Liver (tissue), 9 donors: Measurements from ENCODE around the gene SCAP. TPM values are rescaled to one million over a fixed set of nuclear protein-coding genes. Genes with fewer than 3 reads are reported as not detected.

Experiments used
- DNase-seq: peaks from one replicate; pipeline ENCODE4 v3.0.0-alpha.2; 2017; ENCODE audit warnings: low spot score
- H3K27ac ChIP-seq, 2 donors: one replicate each; pipeline ENCODE4 v1.7.0; 2013; ENCODE audit warnings: inconsistent platforms in 2 of 2, low read length in 2 of 2, control low read depth in 1 of 2, low read depth in 1 of 2, mild to moderate bottlenecking in 1 of 2
- H3K27me3 ChIP-seq, 4 donors: one replicate each; pipeline versions ENCODE4 v1.6.1 to v1.7.0; 2013; ENCODE audit warnings: low read length in 3 of 4, inconsistent platforms in 1 of 4, mild to moderate bottlenecking in 1 of 4, moderate library complexity in 1 of 4; ENCODE audit not compliant: control insufficient read depth in 4 of 4, insufficient read depth in 4 of 4
- H3K36me3 ChIP-seq, 4 donors: one replicate each; pipeline versions ENCODE4 v1.6.1 to v1.7.0; 2013; ENCODE audit warnings: low read length in 3 of 4, mild to moderate bottlenecking in 3 of 4, low read depth in 1 of 4, moderate library complexity in 1 of 4; ENCODE audit not compliant: control insufficient read depth in 4 of 4, insufficient read depth in 3 of 4
- H3K4me1 ChIP-seq, 4 donors: one replicate each; pipeline versions ENCODE4 v1.6.1 to v1.7.0; 2013; ENCODE audit warnings: low read length in 3 of 4, mild to moderate bottlenecking in 3 of 4, moderate library complexity in 1 of 4; ENCODE audit not compliant: control insufficient read depth in 4 of 4, insufficient read depth in 4 of 4
- H3K4me3 ChIP-seq, 3 donors: one replicate each; pipeline versions ENCODE4 v1.6.1 to v1.7.0; 2013; ENCODE audit warnings: low read length in 3 of 3, control low read depth in 1 of 3, low read depth in 1 of 3, mild to moderate bottlenecking in 1 of 3
- H3K9ac ChIP-seq, 2 donors: one replicate each; pipeline ENCODE4 v1.7.0; 2013; ENCODE audit warnings: low read length in 2 of 2, mild to moderate bottlenecking in 2 of 2, moderate library complexity in 2 of 2, control low read depth in 1 of 2, low read depth in 1 of 2
- H3K9me3 ChIP-seq, 4 donors: one replicate each; pipeline versions ENCODE4 v1.6.1 to v1.7.0; 2013; ENCODE audit warnings: low read length in 3 of 4; ENCODE audit not compliant: control insufficient read depth in 4 of 4
- CTCF ChIP-seq: fragments of 150-350 bp; IDR thresholded peaks from 2 replicates; pipeline ENCODE4 v1.5.1; 2017; ENCODE audit warnings: improper control_type of control experiment, low read depth, low read length; ENCODE audit not compliant: missing input control
- EGR1 ChIP-seq, 2 donors: IDR thresholded peaks; 2 replicates each; pipeline ENCODE4 v1.6.1; 2016 to 2018; ENCODE audit warnings: antibody characterized with exemption in 2 of 2, low read depth in 2 of 2
- FOXA1 ChIP-seq: IDR thresholded peaks from 2 replicates; pipeline ENCODE4 v1.6.1; 2016; ENCODE audit warnings: antibody characterized with exemption
- FOXA2 ChIP-seq: IDR thresholded peaks from 2 replicates; pipeline ENCODE4 v1.6.1; 2016; ENCODE audit warnings: antibody characterized with exemption
- GABPA ChIP-seq, 2 donors: IDR thresholded peaks in 1 of 2; conservative IDR thresholded peaks in 1 of 2; 2 replicates each; pipeline ENCODE4 v1.6.1; 2016; ENCODE audit warnings: antibody characterized with exemption in 2 of 2, mild to moderate bottlenecking in 1 of 2, moderate library complexity in 1 of 2
- HNF4A ChIP-seq, 2 donors: conservative IDR thresholded peaks; 2 replicates each; pipeline ENCODE4 v1.6.1; 2016; ENCODE audit warnings: antibody characterized with exemption in 2 of 2, mild to moderate bottlenecking in 2 of 2
- HNF4G ChIP-seq: IDR thresholded peaks from 2 replicates; pipeline ENCODE4 v1.6.1; 2016; ENCODE audit warnings: antibody characterized with exemption
- JUND ChIP-seq, 2 donors: IDR thresholded peaks; 2 replicates each; pipeline ENCODE4 v1.6.1; 2016; ENCODE audit warnings: antibody characterized with exemption in 2 of 2
- NR2F2 ChIP-seq: IDR thresholded peaks from 2 replicates; pipeline ENCODE4 v1.6.1; 2016; ENCODE audit warnings: antibody characterized with exemption
- RAD21 ChIP-seq, 2 donors: IDR thresholded peaks; 2 replicates each; pipeline ENCODE4 v1.6.1; 2016; ENCODE audit warnings: antibody characterized with exemption in 2 of 2, mild to moderate bottlenecking in 2 of 2
- REST ChIP-seq: IDR thresholded peaks from 2 replicates; pipeline ENCODE4 v1.6.1; 2016; ENCODE audit warnings: antibody characterized with exemption, mild to moderate bottlenecking
- RXRA ChIP-seq, 2 donors: IDR thresholded peaks; 2 replicates each; pipeline ENCODE4 v1.6.1; 2017 to 2018; ENCODE audit warnings: antibody characterized with exemption in 2 of 2, mild to moderate bottlenecking in 1 of 2
- SP1 ChIP-seq: IDR thresholded peaks from 2 replicates; pipeline ENCODE4 v1.6.1; 2018; ENCODE audit warnings: antibody characterized with exemption, mild to moderate bottlenecking
- YY1 ChIP-seq: IDR thresholded peaks from 2 replicates; pipeline ENCODE4 v1.6.1; 2016; ENCODE audit warnings: antibody characterized with exemption, mild to moderate bottlenecking
- WGBS: extraction: QIAGEN DNeasy Blood & Tissue Kit; methylation state at CpG from one replicate; pipeline ENCODE4 v1.1.7; 2013; 5-methylcytosine and 5-hydroxymethylcytosine counted together
- polyA plus RNA-seq, 2 donors: library from polyadenylated mRNA; stranded (reverse) in 1 of 2; unstranded in 1 of 2; fragments of 200-250 nt in 1 of 2; fragments of >200 nt in 1 of 2; fragmentation: Nextera tagmentation in 1 of 2; extraction: Ambion mirVana in 1 of 2; gene quantifications; one replicate each; pipeline versions ENCODE4 v1.2.1 to v1.2.3, GENCODE V29; 2013 to 2015
- total RNA-seq, 2 donors: library from RNA; depleted of rRNA; stranded (reverse); fragments of >200 nt; gene quantifications; one replicate each; pipeline ENCODE4 v1.2.3, GENCODE V29; 2014
- TF ChIP-seq, protein P1 (sequence below): IDR thresholded peaks from 2 replicates; pipeline ENCODE4 v1.6.1; 2016; ENCODE audit warnings: antibody characterized with exemption
- TF ChIP-seq, protein P2 (sequence below): IDR thresholded peaks from 2 replicates; pipeline ENCODE4 v1.6.1; 2016; ENCODE audit warnings: antibody characterized with exemption
- TF ChIP-seq, protein P3 (sequence below): IDR thresholded peaks from 2 replicates; pipeline ENCODE4 v1.6.1; 2016; ENCODE audit warnings: antibody characterized with exemption
- donor health status: healthy.
- donor health status: healthy.
- donor health status: healthy.
- donor health status: healthy.
- donor health status: healthy.

The SCAP gene
- total RNA-seq = 10 to 100 TPM; 56.2 to 84.8 TPM
- 10 to 100 TPM; 25.9 to 62.4 TPM for polyA plus RNA-seq

DNA sequence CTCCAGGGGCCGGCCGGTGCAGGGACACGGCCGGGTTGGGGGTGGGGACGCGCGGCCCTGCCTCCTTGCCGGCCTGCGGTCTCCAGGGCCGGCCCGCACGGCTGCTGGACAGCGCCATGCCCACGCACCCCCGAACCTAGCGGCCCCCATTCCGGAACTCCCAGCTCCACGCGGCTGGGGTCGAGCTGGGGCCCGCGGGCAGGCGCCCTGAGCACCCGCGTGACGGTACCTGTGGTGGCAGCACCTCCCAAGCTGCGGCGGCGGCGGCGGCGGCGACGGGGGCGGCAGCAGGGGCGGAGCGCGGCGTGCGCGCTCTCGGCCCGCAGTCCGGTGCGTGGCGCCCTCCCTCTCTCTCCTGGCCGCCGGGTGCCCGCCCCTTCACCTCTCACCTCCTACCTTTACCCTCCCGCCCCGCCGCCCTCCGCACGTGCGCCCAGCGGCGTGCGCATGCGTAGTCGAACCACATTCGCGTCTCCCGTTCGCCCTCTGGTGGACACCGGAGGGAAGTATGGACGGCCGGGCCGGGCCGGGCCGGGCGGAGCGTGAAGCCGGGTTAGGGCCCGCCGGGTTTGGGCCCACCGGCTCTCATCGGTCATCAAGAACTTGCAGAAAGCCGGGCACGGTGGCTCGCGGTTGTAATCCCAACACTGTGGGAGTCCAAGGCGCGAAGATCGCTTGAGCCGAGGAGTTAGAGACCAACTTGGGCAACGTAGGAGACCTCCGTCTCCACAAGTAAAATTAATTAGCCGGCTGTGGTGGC lies at the start of gene SCAP:
SCAP (minus strand) TSS at position 372 of the 760 bp plus-strand sequence. CDS start 32,948 bp downstream, outside the sequence.
- WGBS = 3% methylated on average over 88 of the region's 88 CpGs
- H3K4me1 ChIP-seq = peaks cover 6 to 28% (median 14%) of the 10 kb centered on the region in 4 donors
- TF ChIP-seq, protein P1, sequence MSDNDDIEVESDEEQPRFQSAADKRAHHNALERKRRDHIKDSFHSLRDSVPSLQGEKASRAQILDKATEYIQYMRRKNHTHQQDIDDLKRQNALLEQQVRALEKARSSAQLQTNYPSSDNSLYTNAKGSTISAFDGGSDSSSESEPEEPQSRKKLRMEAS = peak; percentile 76
- TF ChIP-seq, protein P2, sequence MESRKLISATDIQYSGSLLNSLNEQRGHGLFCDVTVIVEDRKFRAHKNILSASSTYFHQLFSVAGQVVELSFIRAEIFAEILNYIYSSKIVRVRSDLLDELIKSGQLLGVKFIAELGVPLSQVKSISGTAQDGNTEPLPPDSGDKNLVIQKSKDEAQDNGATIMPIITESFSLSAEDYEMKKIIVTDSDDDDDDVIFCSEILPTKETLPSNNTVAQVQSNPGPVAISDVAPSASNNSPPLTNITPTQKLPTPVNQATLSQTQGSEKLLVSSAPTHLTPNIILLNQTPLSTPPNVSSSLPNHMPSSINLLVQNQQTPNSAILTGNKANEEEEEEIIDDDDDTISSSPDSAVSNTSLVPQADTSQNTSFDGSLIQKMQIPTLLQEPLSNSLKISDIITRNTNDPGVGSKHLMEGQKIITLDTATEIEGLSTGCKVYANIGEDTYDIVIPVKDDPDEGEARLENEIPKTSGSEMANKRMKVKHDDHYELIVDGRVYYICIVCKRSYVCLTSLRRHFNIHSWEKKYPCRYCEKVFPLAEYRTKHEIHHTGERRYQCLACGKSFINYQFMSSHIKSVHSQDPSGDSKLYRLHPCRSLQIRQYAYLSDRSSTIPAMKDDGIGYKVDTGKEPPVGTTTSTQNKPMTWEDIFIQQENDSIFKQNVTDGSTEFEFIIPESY = no peak
- TF ChIP-seq YY1 (peak; percentile 77), JUND (IDR thresholded peaks at IDR 0.05) (no peak), FOXA1 (no peak), CTCF (peak; percentile 95), GABPA (IDR thresholded peaks at IDR 0.05 in 1 of 2, conservative IDR thresholded peaks at IDR 0.05 in 1 of 2) (peak in 1 of 2 donors; percentile 39), NR2F2 (peak; percentile 96), SP1 (peak; percentile 69), EGR1 (IDR thresholded peaks at IDR 0.05; ENCODE audit: low read depth in 2 of 2) (peak in 1 of 2 donors; percentile 20), HNF4G (no peak), HNF4A (conservative IDR thresholded peaks at IDR 0.05) (peak in 1 of 2 donors; percentile 63), RAD21 (IDR thresholded peaks at IDR 0.05) (peak; percentile 79 to 88), FOXA2 (no peak), REST (peak; percentile 90), RXRA (IDR thresholded peaks at IDR 0.05) (peak; percentile 75 to 79)
- TF ChIP-seq, protein P3, sequence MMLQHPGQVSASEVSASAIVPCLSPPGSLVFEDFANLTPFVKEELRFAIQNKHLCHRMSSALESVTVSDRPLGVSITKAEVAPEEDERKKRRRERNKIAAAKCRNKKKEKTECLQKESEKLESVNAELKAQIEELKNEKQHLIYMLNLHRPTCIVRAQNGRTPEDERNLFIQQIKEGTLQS = no peak

More for the DNA sequence above, at the start of gene SCAP:
- peak; percentile 97 for DNase-seq
- no peaks in the 10 kb centered on the region for H3K27me3 ChIP-seq
- H3K27ac ChIP-seq = peak within 1 kb of the TSS; percentile 94 to 97
- no peaks in the 10 kb centered on the region for H3K9me3 ChIP-seq
- H3K36me3 ChIP-seq = no peaks in the 10 kb centered on the region
- peak within 1 kb of the TSS; percentile 80 to 88 for H3K9ac ChIP-seq
- peak within 1 kb of the TSS; percentile 91 to 93 (median 92) for H3K4me3 ChIP-seq
